Urothelium cell line (cell line): ENCODE measurements around the gene PTPRK.
A peak's percentile ranks its signal among the peaks of the same experiment; 100 is the strongest.

Experiments used
- DNase-seq: peaks from one replicate; pipeline ENCODE4 v3.0.0; 2011; ENCODE audit warnings: low spot score, mixed read lengths
- FAIRE-seq: peaks from 2 replicates; lab custom pipeline; 2011; peaks lifted over from hg19 to GRCh38; lab: Jason Lieb, UNC

The PTPRK gene

GRCh38 chr6:128350416-128351254 is 169.8 kb downstream of the PTPRK start:
- DNase-seq (peak; percentile 50), FAIRE-seq (no peak)

GRCh38 chr6:128347123-128347522 is 173.3 kb downstream of the PTPRK start:
- DNase-seq: no peak
- FAIRE-seq: no peak

- no peak for FAIRE-seq
- no peak for DNase-seq
Measured at GRCh38 chr6:128346569-128346968, 173.8 kb downstream of the PTPRK start.

- FAIRE-seq (no peak), DNase-seq (no peak)
Measured at GRCh38 chr6:128345278-128345677, 175.1 kb downstream of the PTPRK start.

- DNase-seq: no peak
- FAIRE-seq: no peak
Measured at GRCh38 chr6:128343706-128344105, 176.7 kb downstream of the PTPRK start.

GRCh38 chr6:128339635-128340450 is 180.6 kb downstream of the PTPRK start:
- no peak for DNase-seq
- no peak for FAIRE-seq

- DNase-seq: no peak
- FAIRE-seq: no peak
Measured at GRCh38 chr6:128337619-128338018, 182.8 kb downstream of the PTPRK start.

- no peak for DNase-seq
- FAIRE-seq: no peak
Measured at GRCh38 chr6:128336436-128337095, 183.8 kb downstream of the PTPRK start.

- DNase-seq: no peak
- no peak for FAIRE-seq
Measured at GRCh38 chr6:128335963-128336362, 184.4 kb downstream of the PTPRK start.

GRCh38 chr6:128333581-128334223 is 186.7 kb downstream of the PTPRK start:
- FAIRE-seq: no peak
- no peak for DNase-seq

GRCh38 chr6:128327890-128328289 is 192.5 kb downstream of the PTPRK start:
- DNase-seq: peak; percentile 4
- peak; percentile 44 for FAIRE-seq

GRCh38 chr6:128323011-128323410 is 197.4 kb downstream of the PTPRK start:
- DNase-seq (no peak), FAIRE-seq (no peak)

GRCh38 chr6:128319946-128320345 is 200.5 kb downstream of the PTPRK start:
- FAIRE-seq: no peak

GRCh38 chr6:128319157-128319556 is 201.2 kb downstream of the PTPRK start:
- no peak for FAIRE-seq
- DNase-seq: no peak

More at GRCh38 chr6:128319946-128320345, 200.5 kb downstream of the PTPRK start:
- DNase-seq: no peak

- FAIRE-seq (no peak), DNase-seq (no peak)
Measured at GRCh38 chr6:128316258-128316929, 204.0 kb downstream of the PTPRK start.

- DNase-seq (no peak), FAIRE-seq (no peak)
Measured at GRCh38 chr6:128314190-128314589, 206.2 kb downstream of the PTPRK start.

- DNase-seq (no peak), FAIRE-seq (no peak)
Measured at GRCh38 chr6:128311944-128312570, 208.3 kb downstream of the PTPRK start.

GRCh38 chr6:128310451-128310850 is 209.9 kb downstream of the PTPRK start:
- FAIRE-seq (no peak), DNase-seq (no peak)

GRCh38 chr6:128307671-128308070 is 212.7 kb downstream of the PTPRK start:
- DNase-seq (no peak), FAIRE-seq (no peak)

GRCh38 chr6:128305976-128306375 is 214.4 kb downstream of the PTPRK start:
- FAIRE-seq (no peak), DNase-seq (no peak)
